Stomach (tissue), 9 donors: ENCODE results near the gene KRTAP5-7. TPM values are rescaled to one million over a fixed set of nuclear protein-coding genes. Genes with fewer than 3 reads are reported as not detected.
A peak's percentile ranks its signal among the peaks of the same experiment; 100 is the strongest.

Experiments
- DNase-seq, 2 donors: peaks; one replicate each; pipeline versions ENCODE4 v3.0.0 to v3.0.0-alpha.2; 2013 to 2019
- H3K27ac ChIP-seq, 5 donors: fragments of 200-600 bp in 4 of 5; sonication (generic) in 4 of 5; one replicate each; pipeline ENCODE4 v1.5.1; 2013 to 2019; ENCODE audit warnings: mild to moderate bottlenecking in 1 of 5, moderate library complexity in 1 of 5
- H3K27me3 ChIP-seq, 3 donors: fragments of 200-600 bp; sonication (generic); one replicate each; pipeline ENCODE4 v1.5.1; 2017 to 2019; ENCODE audit warnings: mixed run types in 1 of 3
- H3K36me3 ChIP-seq, 4 donors: fragments of 200-600 bp; sonication (generic); 1 replicate in 3 of 4; 2 replicates in 1 of 4; pipeline ENCODE4 v1.5.1; 2016 to 2019
- H3K4me1 ChIP-seq, 4 donors: fragments of 200-600 bp; sonication (generic); one replicate each; pipeline ENCODE4 v1.5.1; 2016 to 2019
- H3K4me3 ChIP-seq, 4 donors: fragments of 200-600 bp; sonication (generic) in 3 of 4; one replicate each; pipeline ENCODE4 v1.5.1; 2016 to 2019; ENCODE audit warnings: mild to moderate bottlenecking in 1 of 4
- H3K9me3 ChIP-seq, 4 donors: fragments of 200-600 bp; sonication (generic); one replicate each; pipeline ENCODE4 v1.5.1; 2016 to 2019
- EP300 ChIP-seq: sonication (generic); formaldehyde crosslinking; IDR thresholded peaks from one replicate; pipeline ENCODE4 v1.6.1; 2017; ENCODE audit warnings: antibody characterized with exemption
- POLR2A ChIP-seq, 4 donors: fragments of 450-650 bp; IDR thresholded peaks; one replicate each; pipeline ENCODE4 v1.6.1; 2016; ENCODE audit warnings: antibody characterized with exemption in 4 of 4, control low read depth in 2 of 4, mild to moderate bottlenecking in 1 of 4, moderate library complexity in 1 of 4
- POLR2AphosphoS5 ChIP-seq, 3 donors: sonication (generic); formaldehyde crosslinking; IDR thresholded peaks; one replicate each; pipeline ENCODE4 v1.6.1; 2016; ENCODE audit warnings: antibody characterized with exemption in 3 of 3
- WGBS, 5 donors: extraction: QIAGEN DNeasy Blood & Tissue Kit in 3 of 5; methylation state at CpG; one replicate each; pipeline versions ENCODE4 v1.1.5 to v1.1.7; 2013 to 2018; 5-methylcytosine and 5-hydroxymethylcytosine counted together
- intact Hi-C: fragments of 100-400 bp; cut with DNase I; formaldehyde crosslinking; loops from one replicate; pipeline ENCODE4 v1.15.1; 2023; ENCODE audit warnings: low total_unique reads
- polyA plus RNA-seq, 3 donors: library from polyadenylated mRNA; stranded (reverse); fragments of 200-250 nt; gene quantifications; one replicate each; pipeline ENCODE4 v1.2.3, GENCODE V29; 2013
- total RNA-seq, 5 donors: library from RNA; depleted of rRNA; stranded (reverse); fragments of >200 nt; gene quantifications; one replicate each; pipeline versions ENCODE4 v1.1.0 to v1.2.3, GENCODE V29; 2014 to 2016
- TF ChIP-seq, protein P1 (sequence below), 7 experiments: fragments of 450-650 bp in 4 of 7; fragments of 200-600 bp in 3 of 7; sonication (generic) in 3 of 7; IDR thresholded peaks; one replicate each; pipeline ENCODE4 v1.5.1; 2016 to 2019; ENCODE audit warnings: antibody characterized with exemption in 7 of 7, control low read depth in 2 of 7, mild to moderate bottlenecking in 1 of 7
- donor health status: healthy with polysubstance abuse.
- donor health status: Bipolar disorder and iron deficiency.
- donor health status: healthy.

The KRTAP5-7 gene
- total and polyA plus RNA-seq, 8 donors, result 0.10 to 4.8 TPM; not detected in 6

DNA sequence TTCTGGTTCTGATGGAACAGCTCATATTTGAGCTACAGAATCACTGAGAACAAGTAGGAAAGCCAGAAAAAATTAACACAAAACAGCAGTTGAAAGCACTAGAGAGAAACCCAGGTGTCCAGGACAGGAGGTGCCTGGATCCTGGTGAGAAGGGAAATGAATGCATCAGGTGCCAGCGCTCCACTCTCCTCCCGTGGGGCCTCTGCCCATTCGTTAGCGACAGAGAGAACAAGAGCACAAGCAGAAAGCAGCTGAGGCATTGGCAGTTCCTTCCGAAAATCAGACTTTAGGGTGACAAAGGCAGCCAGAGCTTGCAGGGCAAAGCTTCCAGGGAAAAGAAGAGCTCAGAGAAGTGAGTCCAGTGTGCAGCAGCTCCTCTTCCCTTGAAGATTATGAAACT, 20.0 kb upstream of the KRTAP5-7 start:
- no peak for TF ChIP-seq POLR2A (IDR thresholded peaks at IDR 0.05)
- TF ChIP-seq POLR2AphosphoS5 (IDR thresholded peaks at IDR 0.05), result no peak
- TF ChIP-seq, protein P1, sequence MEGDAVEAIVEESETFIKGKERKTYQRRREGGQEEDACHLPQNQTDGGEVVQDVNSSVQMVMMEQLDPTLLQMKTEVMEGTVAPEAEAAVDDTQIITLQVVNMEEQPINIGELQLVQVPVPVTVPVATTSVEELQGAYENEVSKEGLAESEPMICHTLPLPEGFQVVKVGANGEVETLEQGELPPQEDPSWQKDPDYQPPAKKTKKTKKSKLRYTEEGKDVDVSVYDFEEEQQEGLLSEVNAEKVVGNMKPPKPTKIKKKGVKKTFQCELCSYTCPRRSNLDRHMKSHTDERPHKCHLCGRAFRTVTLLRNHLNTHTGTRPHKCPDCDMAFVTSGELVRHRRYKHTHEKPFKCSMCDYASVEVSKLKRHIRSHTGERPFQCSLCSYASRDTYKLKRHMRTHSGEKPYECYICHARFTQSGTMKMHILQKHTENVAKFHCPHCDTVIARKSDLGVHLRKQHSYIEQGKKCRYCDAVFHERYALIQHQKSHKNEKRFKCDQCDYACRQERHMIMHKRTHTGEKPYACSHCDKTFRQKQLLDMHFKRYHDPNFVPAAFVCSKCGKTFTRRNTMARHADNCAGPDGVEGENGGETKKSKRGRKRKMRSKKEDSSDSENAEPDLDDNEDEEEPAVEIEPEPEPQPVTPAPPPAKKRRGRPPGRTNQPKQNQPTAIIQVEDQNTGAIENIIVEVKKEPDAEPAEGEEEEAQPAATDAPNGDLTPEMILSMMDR (IDR thresholded peaks at IDR 0.05), result no peak
- no peak for TF ChIP-seq EP300
- no peaks in the 10 kb centered on the region for H3K4me1 ChIP-seq
- peaks cover 0 to 51% (median 42%) of the 10 kb centered on the region in 4 donors for H3K36me3 ChIP-seq
- no peak overlapping the region for H3K27ac ChIP-seq
- WGBS, 5 donors, result 91 to 96% (median 95%) methylated on average over 5 of the region's 5 CpGs
- H3K9me3 ChIP-seq, result peaks cover 4 to 49% (median 18%) of the 10 kb centered on the region in 4 donors
- H3K4me3 ChIP-seq, result no peak overlapping the region
- no peak for DNase-seq
- intact Hi-C loops, result no loop called here
- no peaks in the 10 kb centered on the region for H3K27me3 ChIP-seq

DNA sequence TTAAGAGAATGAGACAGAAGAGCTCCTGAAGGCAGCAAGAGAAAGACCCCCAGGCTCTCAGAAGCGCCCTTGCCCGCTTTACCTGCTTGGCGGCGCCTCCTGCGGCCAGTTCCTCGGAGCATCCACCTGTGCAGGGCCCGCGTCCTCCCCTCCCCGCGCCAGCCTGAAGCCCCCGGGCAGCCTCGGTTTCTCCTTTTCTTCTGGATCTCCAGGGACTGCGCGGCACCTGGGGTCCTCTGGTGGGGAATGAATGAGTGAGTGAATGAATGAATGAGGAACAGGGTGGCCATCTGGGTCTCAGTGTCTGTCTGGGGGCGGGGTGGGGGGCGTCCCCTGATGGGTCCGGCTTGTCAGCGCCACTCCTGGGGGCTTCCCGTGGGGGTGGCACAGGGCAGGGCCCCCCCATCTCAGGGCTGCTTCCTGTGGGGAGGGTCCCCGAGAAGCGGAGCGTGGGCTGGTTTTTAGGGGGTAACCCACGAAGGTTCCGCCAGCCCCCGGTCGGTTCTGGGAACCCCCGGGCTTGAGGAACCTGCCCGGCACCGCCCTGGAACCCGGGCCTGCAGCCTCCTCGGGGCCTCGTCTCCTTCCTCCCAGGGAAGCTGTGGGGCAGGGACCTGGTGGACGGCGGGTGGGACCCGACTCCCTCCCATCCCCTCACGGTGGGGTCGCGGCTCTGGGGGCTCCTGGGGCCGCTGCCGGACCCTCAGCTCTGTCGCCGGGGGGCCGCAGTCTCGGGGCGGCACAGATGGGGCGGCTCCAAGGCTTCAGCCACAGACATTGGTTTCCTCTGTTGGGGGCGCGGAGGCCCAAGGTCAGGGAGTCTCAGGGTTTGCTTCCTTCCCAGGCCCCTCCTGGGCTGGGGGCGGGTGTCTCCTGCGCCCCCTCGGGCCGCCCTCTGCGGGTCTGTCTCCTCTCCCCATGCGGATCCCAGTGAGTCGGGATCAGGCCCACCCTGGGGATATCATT, 8.3 kb upstream of the KRTAP5-7 start:
- Histone ChIP-seq H3K27me3 (no peaks in the 10 kb centered on the region), H3K4me1 (no peaks in the 10 kb centered on the region), H3K9me3 (no peaks in the 10 kb centered on the region), H3K36me3 (no peaks in the 10 kb centered on the region), H3K4me3 (no peak overlapping the region), H3K27ac (no peak overlapping the region)
- DNase-seq, result peak in 1 of 2 donors; percentile 20
- no peak for TF ChIP-seq POLR2A (IDR thresholded peaks at IDR 0.05)
- no peak for TF ChIP-seq POLR2AphosphoS5 (IDR thresholded peaks at IDR 0.05)
- no peak for TF ChIP-seq EP300
- TF ChIP-seq, protein P1 (IDR thresholded peaks at IDR 0.05), result no peak
- 93 to 95% (median 93%) methylated on average over 35 to 55 of the region's 55 CpGs for WGBS, 5 donors
- intact Hi-C loops, result no loop called here

DNA sequence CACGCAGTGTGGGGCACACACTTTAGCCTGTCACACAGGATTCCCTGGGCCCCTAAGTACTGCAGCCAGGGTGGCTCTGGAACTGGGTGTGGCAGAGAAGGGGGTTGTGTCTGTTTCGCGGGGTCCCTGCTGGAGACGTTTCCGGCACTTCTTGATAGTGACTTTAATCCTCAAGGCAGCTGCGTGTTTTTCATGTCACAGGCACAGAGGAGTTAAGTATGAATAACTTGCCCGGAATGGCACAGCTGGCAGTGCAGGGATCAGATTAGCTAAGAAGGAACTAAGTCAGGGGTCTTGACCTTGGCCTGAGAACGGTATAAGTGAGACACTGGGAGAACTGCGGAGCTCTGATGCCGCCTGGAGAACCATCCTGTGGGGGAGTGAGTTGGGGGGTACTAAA, 7.5 kb upstream of the KRTAP5-7 start:
- no peak overlapping the region for H3K4me3 ChIP-seq
- H3K4me1 ChIP-seq, result no peaks in the 10 kb centered on the region
- intact Hi-C loops, result no loop called here
- TF ChIP-seq, protein P1 (IDR thresholded peaks at IDR 0.05), result no peak
- no peak for TF ChIP-seq EP300
- no peak for TF ChIP-seq POLR2AphosphoS5 (IDR thresholded peaks at IDR 0.05)
- TF ChIP-seq POLR2A (IDR thresholded peaks at IDR 0.05), result no peak
- no peak overlapping the region for H3K27ac ChIP-seq
- no peaks in the 10 kb centered on the region for H3K9me3 ChIP-seq
- H3K27me3 ChIP-seq, result no peaks in the 10 kb centered on the region
- DNase-seq, result peak in 1 of 2 donors; percentile 20
- 65 to 75% (median 72%) methylated on average over 10 of the region's 10 CpGs for WGBS, 5 donors
- H3K36me3 ChIP-seq, result no peaks in the 10 kb centered on the region

DNA sequence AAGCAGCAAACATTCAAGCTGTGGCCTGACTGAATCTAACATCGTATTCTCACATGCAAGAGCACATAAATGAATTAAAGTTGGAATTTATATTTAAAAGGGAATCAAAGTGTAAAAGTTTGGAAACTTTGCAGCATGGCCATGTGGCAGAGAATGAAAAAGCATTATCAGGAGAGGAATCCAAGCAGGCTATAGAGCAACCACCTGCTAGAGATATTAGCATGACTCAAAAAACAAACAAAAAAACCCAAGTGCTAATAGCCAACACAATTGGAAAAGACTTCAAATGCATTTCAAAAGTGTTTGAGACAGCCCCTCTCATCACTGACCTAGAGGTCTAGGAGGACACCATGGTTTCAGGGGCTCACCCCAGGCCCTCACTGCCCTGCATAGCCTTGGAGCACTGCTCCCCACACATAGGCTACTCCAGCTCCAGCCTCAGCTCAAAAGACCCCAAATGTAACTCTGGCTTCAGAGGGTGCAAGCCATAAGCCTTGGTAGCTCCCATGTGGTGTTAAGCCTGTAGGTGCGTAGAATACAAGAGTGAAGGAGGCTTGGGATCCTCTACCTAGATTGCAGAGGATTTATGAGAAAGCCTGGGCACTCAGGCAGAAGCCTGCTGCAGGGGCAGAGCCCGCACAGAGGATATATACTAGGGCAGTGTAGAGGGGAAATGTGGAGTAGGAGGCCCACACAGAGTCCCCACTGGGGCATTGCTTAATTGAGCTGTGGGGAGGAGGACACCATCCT, 1.7 kb upstream of the KRTAP5-7 start:
- intact Hi-C loops, result no loop called here
- TF ChIP-seq POLR2A (IDR thresholded peaks at IDR 0.05) (no peak), POLR2AphosphoS5 (IDR thresholded peaks at IDR 0.05) (no peak), EP300 (no peak)
- TF ChIP-seq, protein P1 (IDR thresholded peaks at IDR 0.05), result no peak
- H3K36me3 ChIP-seq, result no peaks in the 10 kb centered on the region
- no peaks in the 10 kb centered on the region for H3K4me1 ChIP-seq
- H3K27ac ChIP-seq, result no peak overlapping the region
- no peaks in the 10 kb centered on the region for H3K27me3 ChIP-seq
- DNase-seq, result no peak
- H3K4me3 ChIP-seq, result no peak overlapping the region
- 46 to 83% (median 68%) methylated on average over 2 to 3 of the region's 3 CpGs for WGBS, 5 donors
- peaks cover 0 to 4% (median 0%) of the 10 kb centered on the region in 4 donors for H3K9me3 ChIP-seq
